GM13976 (cell line): ENCODE data around the gene SMOC1.
A peak's percentile ranks its signal among the peaks of the same experiment; 100 is the strongest.

Source experiments
- DNase-seq: peaks from one replicate; pipeline ENCODE4 v3.0.0; 2012; ENCODE audit warnings: low spot score
- CTCF ChIP-seq: IDR thresholded peaks from 2 replicates; pipeline ENCODE4 v1.5.1; 2012; ENCODE audit warnings: borderline replicate concordance, mild to moderate bottlenecking; ENCODE audit not compliant: insufficient read depth; ENCODE audit errors: extremely low read depth, missing control alignments, control extremely low read depth
- in situ Hi-C: fragments of 300-500 bp; cut with MboI; formaldehyde crosslinking; loops from one replicate; pipeline ENCODE4 v1.12.0; 2022; ENCODE audit warnings: low sequenced_read_pairs, mixed read lengths, inconsistent platforms; ENCODE audit not compliant: unreplicated experiment

Gene SMOC1

DNA sequence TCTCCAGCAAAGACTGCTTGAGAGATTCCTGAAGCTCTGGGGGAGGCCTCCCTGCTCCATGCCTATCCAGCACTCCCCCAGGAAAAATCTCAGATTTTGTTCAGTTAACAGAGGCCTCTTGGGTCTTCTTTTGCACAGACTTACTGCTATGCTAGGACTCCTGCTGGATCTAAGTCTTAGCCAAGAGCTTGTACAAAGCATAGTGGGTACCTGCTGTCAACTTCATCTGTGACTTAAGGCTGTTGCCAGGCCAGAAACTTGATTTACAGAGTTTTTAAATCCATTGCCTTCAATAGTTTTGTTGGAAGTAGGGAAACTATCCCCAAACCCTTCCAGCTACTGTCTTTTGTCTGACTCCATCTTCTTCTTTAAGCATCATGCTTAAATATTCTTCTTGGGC is 140.5 kb downstream of the SMOC1 start:
- DNase-seq, result no peak
- TF ChIP-seq CTCF, result no peak
- in situ Hi-C loops, result loop anchor here (5.0 to 25.0 kb wide), 2 partner anchors 202 to 432 kb away; no protein-coding TSS in a partner anchor

DNA sequence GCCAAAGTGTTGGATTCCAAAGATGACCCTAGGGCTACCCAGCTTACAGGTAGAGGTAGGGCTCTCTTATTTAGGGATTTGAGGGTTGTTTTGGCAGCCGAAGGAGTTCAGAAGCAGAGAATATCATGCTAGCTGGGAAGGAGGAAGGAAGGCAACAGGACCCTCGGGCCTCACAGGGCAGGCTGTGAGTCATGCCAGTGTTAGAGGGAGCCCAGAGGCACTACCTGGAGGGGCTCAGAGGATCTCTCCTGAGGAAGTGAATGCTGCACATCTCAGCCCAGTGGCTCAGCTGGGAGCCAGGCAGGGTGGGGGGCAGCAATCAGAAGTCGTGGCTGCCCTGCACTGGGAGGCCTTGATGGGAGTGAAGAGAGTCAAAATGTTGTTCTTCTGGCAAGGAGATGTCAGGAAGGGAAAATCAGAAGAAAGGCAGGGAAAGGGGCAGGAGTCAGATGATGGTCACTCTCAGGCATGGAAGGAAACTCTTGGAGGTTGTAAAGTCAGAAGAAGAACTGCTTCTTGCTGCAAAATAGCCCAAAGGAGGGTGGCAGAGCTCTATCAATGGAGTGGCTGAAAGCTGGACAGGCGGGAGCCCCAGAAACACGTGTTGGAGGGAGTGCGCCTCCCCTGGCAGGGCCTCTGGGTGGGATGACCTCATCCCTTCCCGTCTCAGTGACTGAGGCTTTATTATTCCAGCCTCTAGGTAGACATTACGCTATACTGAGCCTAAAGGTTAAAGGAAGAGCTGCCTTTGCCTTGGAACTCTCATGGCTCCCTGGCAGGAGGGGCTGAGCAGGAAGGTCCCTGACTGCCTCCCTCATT is 141.3 kb downstream of the SMOC1 start:
- TF ChIP-seq CTCF, result no peak
- DNase-seq, result no peak
- in situ Hi-C loops, result loop anchor here (5.0 to 25.0 kb wide), 2 partner anchors 203 to 433 kb away; no protein-coding TSS in a partner anchor

GRCh38 chr14:70021548-70022220 is 142.5 kb downstream of the SMOC1 start:
- in situ Hi-C loops, result loop anchor here (5.0 to 25.0 kb wide), 2 partner anchors 204 to 434 kb away; no protein-coding TSS in a partner anchor
- no peak for DNase-seq
- TF ChIP-seq CTCF, result no peak

- in situ Hi-C loops, result loop anchor here (5.0 to 25.0 kb wide), 2 partner anchors 206 to 436 kb away; no protein-coding TSS in a partner anchor
- DNase-seq, result no peak
- no peak for TF ChIP-seq CTCF
Measured at GRCh38 chr14:70022771-70023445, 143.7 kb downstream of the SMOC1 start.

- no peak for TF ChIP-seq CTCF
- in situ Hi-C loops, result loop anchor here (5.0 to 25.0 kb wide), 2 partner anchors 207 to 437 kb away; no protein-coding TSS in a partner anchor
- DNase-seq, result no peak
Measured at GRCh38 chr14:70023871-70024270, 144.7 kb downstream of the SMOC1 start.

DNA sequence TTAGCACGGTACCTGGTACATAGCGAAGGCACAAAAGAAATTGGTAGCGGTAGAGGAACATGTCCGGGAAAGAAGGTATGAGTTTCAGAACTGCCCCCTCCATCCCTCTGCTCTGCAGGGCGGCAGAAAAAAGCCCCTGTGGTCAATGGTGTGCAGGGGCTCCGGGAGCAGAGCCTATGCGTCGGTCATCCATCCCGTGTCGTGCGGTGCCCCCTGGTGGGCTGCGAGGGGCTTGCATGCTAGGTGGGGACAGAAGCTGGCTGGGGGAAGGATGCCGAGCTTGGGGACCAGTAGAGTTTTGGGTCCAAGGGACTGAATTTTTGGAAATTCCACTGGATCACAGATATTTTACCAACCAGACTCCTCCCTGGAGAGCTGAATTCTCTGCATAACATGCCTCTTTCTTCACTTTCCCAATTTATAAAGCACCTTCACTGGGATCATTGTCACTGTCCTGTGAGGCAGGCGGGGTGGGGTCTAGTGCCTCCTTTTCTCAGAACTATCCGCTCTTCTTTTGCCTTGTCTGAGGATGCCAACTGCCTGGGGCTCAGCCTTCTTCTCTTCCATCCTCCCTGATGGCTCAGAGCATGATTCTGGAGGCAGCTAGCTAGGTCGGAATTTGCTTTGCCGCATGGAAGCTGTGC is 148.7 kb downstream of the SMOC1 start:
- peak; percentile 92 for TF ChIP-seq CTCF
- peak; percentile 87 for DNase-seq
- in situ Hi-C loops, result no loop called here
